Spinal cord (tissue), 10 donors: ENCODE measurements around the gene COPZ1. TPM values are rescaled to one million over a fixed set of nuclear protein-coding genes. Genes with fewer than 3 reads are reported as not detected.
A peak's percentile ranks its signal among the peaks of the same experiment; 100 is the strongest.

ENCODE experiments used
- DNase-seq, 6 donors: peaks; one replicate each; pipeline versions ENCODE4 v3.0.0 to v3.0.0-alpha.2; 2013 to 2015; ENCODE audit warnings: low spot score in 6 of 6, low read depth in 4 of 6
- H3K27ac ChIP-seq: one replicate; pipeline ENCODE4 v1.5.1; 2013; ENCODE audit warnings: low read depth, low read length, control low read depth
- H3K27me3 ChIP-seq: one replicate; pipeline ENCODE4 v1.6.1; 2013; ENCODE audit warnings: low read length; ENCODE audit not compliant: control insufficient read depth, insufficient read depth
- H3K36me3 ChIP-seq: one replicate; pipeline ENCODE4 v1.6.1; 2013; ENCODE audit warnings: low read length; ENCODE audit not compliant: control insufficient read depth, insufficient read depth
- H3K4me1 ChIP-seq: one replicate; pipeline ENCODE4 v1.6.1; 2013; ENCODE audit warnings: low read length; ENCODE audit not compliant: control insufficient read depth, insufficient read depth
- H3K4me3 ChIP-seq: one replicate; pipeline ENCODE4 v1.5.1; 2013; ENCODE audit warnings: low read depth, low read length, control low read depth
- H3K9me3 ChIP-seq: one replicate; pipeline ENCODE4 v1.6.1; 2013; ENCODE audit warnings: low read length; ENCODE audit not compliant: control insufficient read depth, insufficient read depth
- WGBS: methylation state at CpG from one replicate; pipeline ENCODE4 v1.1.5; 2013; ENCODE audit warnings: missing lambda C conversion rate; ENCODE audit not compliant: insufficient coverage; 5-methylcytosine and 5-hydroxymethylcytosine counted together
- polyA plus RNA-seq, 2 donors: library from polyadenylated mRNA; unstranded; fragments of 120-200 nt; gene quantifications; one replicate each; pipeline ENCODE4 v1.2.1, GENCODE V29; 2013; ENCODE audit not compliant: insufficient read length in 2 of 2
- total RNA-seq, 2 donors: library from RNA; depleted of rRNA in 1 of 2; stranded (reverse); fragments of 120-200 nt in 1 of 2; fragments of >200 nt in 1 of 2; gene quantifications; one replicate each; pipeline versions ENCODE4 v1.2.3 to v1.2.4, GENCODE V29; 2013 to 2014
- donor health status: healthy.

The COPZ1 gene
- total and polyA plus RNA-seq, 4 donors, result 91.0 to 164 (median 156) TPM

DNA sequence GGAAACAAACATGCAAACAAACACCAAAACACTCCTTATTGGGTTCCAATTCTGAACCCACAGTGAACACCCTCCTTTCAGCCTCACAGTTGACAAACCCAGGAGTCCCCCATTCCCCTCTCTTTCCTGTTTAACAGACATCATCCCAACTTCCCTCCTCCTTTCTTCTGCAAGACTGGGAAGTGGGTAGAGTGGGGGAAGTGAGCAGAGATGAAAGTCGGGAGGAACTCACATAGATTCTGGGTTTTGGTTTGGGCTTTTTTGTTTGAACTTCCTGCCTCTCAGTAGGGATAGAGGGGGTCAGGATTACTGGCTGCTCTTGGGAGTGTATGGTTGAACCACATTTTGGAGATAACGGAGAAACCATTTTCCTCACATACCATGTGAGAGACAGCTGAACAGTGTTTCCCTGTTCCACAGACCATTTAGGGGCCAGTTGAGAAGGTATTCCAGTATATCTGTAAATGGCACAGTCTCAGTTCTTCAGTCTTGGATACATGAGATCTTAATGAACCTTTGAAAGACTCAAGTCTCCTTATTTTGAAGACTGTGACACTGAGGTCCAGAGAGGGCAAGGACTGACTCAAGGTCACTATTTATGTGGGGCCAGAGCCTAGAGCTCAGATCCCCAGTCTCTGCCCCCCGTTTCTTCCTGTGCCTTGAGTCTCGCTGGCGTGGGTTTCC is 43.2 kb downstream of the COPZ1 start:
- no peak for DNase-seq

GRCh38 chr12:54368709-54369596 is 44.0 kb downstream of the COPZ1 start:
- peak in 4 of 6 donors; percentile 72 to 97 (median 90) for DNase-seq
- H3K36me3 ChIP-seq, result peaks cover 17% of the 10 kb centered on the region
- no peaks in the 10 kb centered on the region for H3K9me3 ChIP-seq
- peaks cover 51% of the 10 kb centered on the region for H3K4me1 ChIP-seq
- H3K27me3 ChIP-seq, result no peaks in the 10 kb centered on the region
- WGBS, result 33% methylated on average over 31 of the region's 40 CpGs
- H3K4me3 ChIP-seq, result no peak overlapping the region
- peak overlapping the region; percentile 72 for H3K27ac ChIP-seq

More for the DNA sequence above, 43.2 kb downstream of the COPZ1 start:
- Histone ChIP-seq H3K9me3 (no peaks in the 10 kb centered on the region), H3K36me3 (peaks cover 12% of the 10 kb centered on the region), H3K27ac (peak overlapping the region; percentile 72), H3K4me1 (peaks cover 48% of the 10 kb centered on the region), H3K27me3 (no peaks in the 10 kb centered on the region), H3K4me3 (no peak overlapping the region)
- WGBS, result 5% methylated on average over 3 of the region's 5 CpGs

DNA sequence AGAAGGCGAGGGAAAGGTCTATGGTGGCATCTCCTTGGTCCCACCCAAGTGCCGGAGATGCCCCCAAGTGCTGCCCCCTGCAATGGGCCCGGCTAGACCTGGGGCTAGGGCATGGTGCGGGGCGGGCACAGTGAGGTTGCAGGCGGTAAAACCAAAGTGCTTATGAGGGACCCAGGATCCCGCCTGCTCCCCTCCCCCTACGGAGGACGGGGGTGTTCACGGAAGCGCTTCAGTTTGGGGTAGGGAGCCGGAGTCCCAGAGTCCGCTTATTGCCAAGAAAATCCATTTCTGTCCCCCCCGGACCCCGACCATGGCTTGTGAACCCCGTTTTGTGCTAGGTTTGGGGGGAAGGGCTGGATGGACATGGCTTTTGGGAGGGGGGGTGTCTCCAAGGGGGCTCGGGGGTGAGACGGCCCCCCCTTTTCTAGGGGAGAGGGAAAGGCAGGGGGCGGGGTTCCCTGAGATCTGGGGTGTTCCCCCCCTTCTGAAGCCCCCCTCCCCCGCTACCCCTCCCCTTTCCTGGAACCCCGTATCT is 44.7 kb downstream of the COPZ1 start:
- Histone ChIP-seq H3K27ac (peak overlapping the region; percentile 61), H3K9me3 (no peaks in the 10 kb centered on the region), H3K4me1 (peaks cover 58% of the 10 kb centered on the region), H3K36me3 (peaks cover 21% of the 10 kb centered on the region), H3K27me3 (no peaks in the 10 kb centered on the region), H3K4me3 (no peak overlapping the region)
- WGBS, result 100% methylated on average over 2 of the region's 21 CpGs
- no peak for DNase-seq

DNA sequence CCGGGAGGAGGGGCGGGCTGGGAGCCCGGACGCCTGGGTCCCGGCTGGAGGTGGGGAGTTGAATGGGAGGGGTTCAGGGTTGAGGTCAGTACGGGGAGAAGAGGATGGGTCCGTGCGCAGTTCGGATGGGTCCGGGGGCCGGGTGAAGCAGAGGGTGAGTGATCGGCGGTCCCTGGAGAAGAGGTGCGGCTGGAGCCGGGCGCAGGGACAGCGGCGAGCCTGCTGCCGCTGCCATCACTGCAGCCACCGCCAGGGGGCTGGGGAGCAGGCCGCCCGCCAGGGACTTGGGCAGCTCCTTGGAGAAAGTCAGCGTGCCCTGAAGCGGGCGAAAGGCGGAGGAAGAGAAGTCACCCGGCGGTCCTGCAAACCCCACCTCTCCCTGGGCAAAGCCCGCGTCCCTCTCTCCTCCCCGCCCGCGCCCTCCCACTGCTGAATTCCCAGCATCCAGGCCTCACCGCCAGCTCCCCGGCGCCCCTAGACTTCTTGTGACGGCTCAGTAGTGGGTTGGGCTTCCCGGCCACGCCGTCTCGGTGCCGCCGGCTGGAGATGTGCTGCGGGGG is 45.3 kb downstream of the COPZ1 start:
- peak in 2 of 6 donors; percentile 85 to 90 for DNase-seq
- Histone ChIP-seq H3K27me3 (no peaks in the 10 kb centered on the region), H3K4me3 (peak overlapping the region; percentile 42), H3K27ac (peak overlapping the region; percentile 79), H3K9me3 (no peaks in the 10 kb centered on the region), H3K4me1 (peaks cover 63% of the 10 kb centered on the region), H3K36me3 (peaks cover 23% of the 10 kb centered on the region)
- WGBS, result 1% methylated on average over 35 of the region's 44 CpGs

- H3K9me3 ChIP-seq, result no peaks in the 10 kb centered on the region
- DNase-seq, result peak in 2 of 6 donors; percentile 86 to 89
- H3K27me3 ChIP-seq, result no peaks in the 10 kb centered on the region
- H3K36me3 ChIP-seq, result peaks cover 29% of the 10 kb centered on the region
- 28% methylated on average over 3 of the region's 5 CpGs for WGBS
- peaks cover 67% of the 10 kb centered on the region for H3K4me1 ChIP-seq
- H3K27ac ChIP-seq, result peak overlapping the region; percentile 79
- H3K4me3 ChIP-seq, result no peak overlapping the region
Measured at GRCh38 chr12:54371328-54372112, 46.6 kb downstream of the COPZ1 start.

DNA sequence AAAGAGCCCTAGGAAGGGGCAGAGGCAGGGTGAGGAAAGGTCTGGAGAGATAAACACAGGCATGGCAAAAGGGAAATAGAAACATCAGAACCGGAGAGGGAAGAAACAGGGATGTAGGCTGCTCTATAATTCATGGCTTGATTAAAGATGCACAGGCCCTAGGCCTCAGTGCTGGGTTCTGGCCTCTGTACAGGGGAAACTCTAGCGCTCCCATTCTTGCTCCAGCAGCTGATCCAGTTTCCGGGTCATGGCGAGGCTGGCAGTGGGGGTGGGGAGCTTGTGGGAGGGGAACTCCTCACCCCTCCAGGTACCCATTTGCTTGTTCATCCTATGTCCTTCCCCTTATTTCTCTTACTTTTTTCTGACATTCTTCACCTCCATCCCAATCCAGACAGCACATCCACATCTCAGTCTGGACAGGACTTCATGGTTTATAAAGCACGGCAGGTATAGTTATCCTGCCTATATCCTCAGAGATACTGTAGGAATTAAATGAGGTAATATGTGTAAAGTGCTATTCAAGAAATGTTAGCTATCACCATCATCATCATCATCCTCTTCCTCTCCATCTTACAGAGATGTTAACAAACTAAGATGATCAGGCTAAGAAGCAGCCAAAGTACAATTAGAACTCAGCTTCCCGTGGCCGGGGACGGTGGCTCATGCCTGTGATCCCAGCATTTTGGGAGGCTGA is 47.3 kb downstream of the COPZ1 start:
- WGBS, result 74% methylated on average over 4 of the region's 8 CpGs
- no peaks in the 10 kb centered on the region for H3K27me3 ChIP-seq
- no peak overlapping the region for H3K4me3 ChIP-seq
- H3K4me1 ChIP-seq, result peaks cover 67% of the 10 kb centered on the region
- H3K27ac ChIP-seq, result peak overlapping the region; percentile 79
- DNase-seq, result no peak
- H3K36me3 ChIP-seq, result peaks cover 29% of the 10 kb centered on the region
- no peaks in the 10 kb centered on the region for H3K9me3 ChIP-seq

DNA sequence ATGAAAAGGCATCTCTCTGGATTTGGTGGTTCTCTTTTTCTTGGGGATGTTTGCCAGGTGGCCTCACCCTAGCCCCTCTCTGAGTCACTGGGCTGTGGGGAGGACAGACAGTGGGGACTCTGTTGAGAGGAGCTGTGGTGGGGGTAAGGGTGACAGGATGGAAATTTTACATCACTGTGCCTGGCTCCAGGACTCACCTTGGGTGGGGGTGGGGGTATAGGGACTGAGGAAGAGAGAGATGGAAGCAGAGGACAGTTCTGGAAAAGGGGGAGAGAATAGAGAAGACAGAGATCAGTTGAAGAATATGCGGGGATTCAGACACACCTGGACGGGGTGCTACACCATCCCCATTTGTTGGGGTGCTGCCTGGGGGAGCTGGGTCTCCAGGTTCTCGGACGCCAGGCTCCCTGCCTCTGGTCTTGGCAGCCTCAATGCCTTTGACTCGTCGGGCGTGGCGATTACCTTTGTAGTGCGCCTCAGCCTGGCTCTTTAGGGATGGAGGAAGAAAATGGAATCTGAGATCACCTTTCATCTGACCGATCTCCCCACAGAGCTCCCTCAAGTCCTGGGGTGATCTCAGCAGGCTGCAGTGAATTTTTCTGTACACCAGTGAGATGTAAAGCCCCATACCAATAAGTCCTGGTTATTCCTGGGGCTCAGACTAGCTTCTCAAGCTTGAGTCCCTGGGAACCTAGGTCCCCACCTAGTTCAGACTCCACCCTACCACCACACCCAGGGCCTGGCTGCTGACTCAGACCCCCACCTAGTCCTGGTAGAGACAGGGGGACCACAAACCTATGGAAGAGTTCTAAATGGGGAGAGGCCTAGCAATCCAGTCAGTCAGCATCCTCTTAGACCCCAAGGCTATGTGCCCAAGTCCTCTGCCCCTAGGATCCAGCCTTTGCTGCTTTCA is 49.0 kb downstream of the COPZ1 start:
- peak overlapping the region; percentile 79 for H3K27ac ChIP-seq
- H3K4me1 ChIP-seq, result peaks cover 74% of the 10 kb centered on the region
- 90% methylated on average over 8 of the region's 10 CpGs for WGBS
- peaks cover 32% of the 10 kb centered on the region for H3K36me3 ChIP-seq
- no peaks in the 10 kb centered on the region for H3K9me3 ChIP-seq
- no peak for DNase-seq
- no peaks in the 10 kb centered on the region for H3K27me3 ChIP-seq
- H3K4me3 ChIP-seq, result no peak overlapping the region

GRCh38 chr12:54374562-54375258 is 49.8 kb downstream of the COPZ1 start:
- Histone ChIP-seq H3K27ac (peak overlapping the region; percentile 79), H3K36me3 (peaks cover 26% of the 10 kb centered on the region), H3K4me1 (peaks cover 73% of the 10 kb centered on the region), H3K4me3 (no peak overlapping the region), H3K9me3 (no peaks in the 10 kb centered on the region), H3K27me3 (no peaks in the 10 kb centered on the region)
- peak in 1 of 6 donors; percentile 65 for DNase-seq
- 40% methylated on average over 1 of the region's 2 CpGs for WGBS
